LoVo (cell line): Measurements from ENCODE around the gene PFDN2.

Experiments
- DNase-seq: peaks from one replicate; pipeline ENCODE4 v3.0.0-alpha.2; 2016; ENCODE audit warnings: low spot score

PFDN2 gene

GRCh38 chr1:161051219-161051618 lies 66.6 kb downstream of the PFDN2 start:
- no peak for DNase-seq
